ENCODE measurements around the gene ZFX.

GRCh38 chrX:24262309-24262708 lies 112.8 kb downstream of the ZFX start:
- TF ChIP-seq, protein P1, sequence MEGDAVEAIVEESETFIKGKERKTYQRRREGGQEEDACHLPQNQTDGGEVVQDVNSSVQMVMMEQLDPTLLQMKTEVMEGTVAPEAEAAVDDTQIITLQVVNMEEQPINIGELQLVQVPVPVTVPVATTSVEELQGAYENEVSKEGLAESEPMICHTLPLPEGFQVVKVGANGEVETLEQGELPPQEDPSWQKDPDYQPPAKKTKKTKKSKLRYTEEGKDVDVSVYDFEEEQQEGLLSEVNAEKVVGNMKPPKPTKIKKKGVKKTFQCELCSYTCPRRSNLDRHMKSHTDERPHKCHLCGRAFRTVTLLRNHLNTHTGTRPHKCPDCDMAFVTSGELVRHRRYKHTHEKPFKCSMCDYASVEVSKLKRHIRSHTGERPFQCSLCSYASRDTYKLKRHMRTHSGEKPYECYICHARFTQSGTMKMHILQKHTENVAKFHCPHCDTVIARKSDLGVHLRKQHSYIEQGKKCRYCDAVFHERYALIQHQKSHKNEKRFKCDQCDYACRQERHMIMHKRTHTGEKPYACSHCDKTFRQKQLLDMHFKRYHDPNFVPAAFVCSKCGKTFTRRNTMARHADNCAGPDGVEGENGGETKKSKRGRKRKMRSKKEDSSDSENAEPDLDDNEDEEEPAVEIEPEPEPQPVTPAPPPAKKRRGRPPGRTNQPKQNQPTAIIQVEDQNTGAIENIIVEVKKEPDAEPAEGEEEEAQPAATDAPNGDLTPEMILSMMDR (IDR thresholded peaks at IDR 0.05; ENCODE audit: borderline replicate concordance, extremely low read depth, low read length, poor library complexity, severe bottlenecking), result no peak
- no peak for TF ChIP-seq EZH2 (IDR thresholded peaks at IDR 0.05; ENCODE audit: borderline replicate concordance, low read depth, low read length, severe bottlenecking)
